IMR-90 (cell line): Measurements from ENCODE around the gene KIF16B. TPM values are rescaled to one million over a fixed set of nuclear protein-coding genes. Genes with fewer than 3 reads are reported as not detected.

Experiments
- ATAC-seq: fragments of 200-7000 bp; cut with Tn5 transposase; 2 replicates; pipeline ENCODE4 v1.9.1; 2020; ENCODE audit warnings: low read depth, mild to moderate bottlenecking, moderate library complexity
- BruUV-seq: library from RNA; stranded (reverse); fragments of 400-500 nt; replicated peaks from 2 replicates; lab custom pipeline; 2021; lab: Mats Ljungman, UMichigan
- CTCF ChIA-PET: fragments of 300-600 bp; formaldehyde crosslinking; extraction: SDS; loops from one replicate; lab custom pipeline; 2021; ENCODE audit warnings: antibody characterized with exemption; lab: Yijun Ruan, JAX
- POLR2A ChIA-PET: fragments of 300-600 bp; sonication (Branson Sonifier 250); formaldehyde crosslinking; loops from one replicate; lab custom pipeline; 2022; ENCODE audit warnings: antibody characterized with exemption; ENCODE audit not compliant: unreplicated experiment; lab: Charles Lee
- DNase-seq: peaks from one replicate; pipeline ENCODE4 v3.0.0; 2013
- H2AFZ ChIP-seq: replicated peaks from 2 replicates; pipeline ENCODE3; 2013; ENCODE audit warnings: low read length, mild to moderate bottlenecking; ENCODE audit not compliant: poor library complexity
- H2AK5ac ChIP-seq: 2 replicates; pipeline ENCODE4 v1.6.1; 2013; ENCODE audit warnings: low read depth, low read length, inconsistent platforms
- H2AK9ac ChIP-seq: replicated peaks from 2 replicates; pipeline ENCODE3; 2013; ENCODE audit warnings: mild to moderate bottlenecking, low read depth, low read length, moderate library complexity; ENCODE audit not compliant: poor library complexity
- H2BK120ac ChIP-seq: 2 replicates; pipeline ENCODE4 v1.6.1; 2013; ENCODE audit warnings: low read depth, low read length, inconsistent platforms
- H2BK15ac ChIP-seq: 3 replicates; pipeline ENCODE4 v1.6.1; 2013; ENCODE audit warnings: low read depth, low read length, inconsistent platforms
- H2BK20ac ChIP-seq: 2 replicates; pipeline ENCODE4 v1.6.1; 2013; ENCODE audit warnings: low read depth, mild to moderate bottlenecking, inconsistent platforms, low read length, moderate library complexity
- H2BK5ac ChIP-seq: 2 replicates; pipeline ENCODE4 v1.6.1; 2013; ENCODE audit warnings: mild to moderate bottlenecking, low read depth, low read length, inconsistent platforms; ENCODE audit not compliant: poor library complexity, severe bottlenecking
- H3K14ac ChIP-seq: replicated peaks from 2 replicates; pipeline ENCODE4 v1.6.1; 2013; ENCODE audit warnings: low read depth, low read length, inconsistent platforms
- H3K18ac ChIP-seq: 2 replicates; pipeline ENCODE4 v1.6.1; 2013; ENCODE audit warnings: low read depth, low read length, control low read depth
- H3K23ac ChIP-seq: 2 replicates; pipeline ENCODE4 v1.6.1; 2013; ENCODE audit warnings: low read depth, low read length, inconsistent platforms
- H3K27ac ChIP-seq: 2 replicates; pipeline ENCODE4 v1.5.1; 2013; ENCODE audit warnings: mild to moderate bottlenecking, control low read depth, low read length; ENCODE audit not compliant: insufficient read depth
- H3K27me3 ChIP-seq: 2 replicates; pipeline ENCODE4 v1.6.1; 2013; ENCODE audit warnings: low read length; ENCODE audit not compliant: control insufficient read depth, insufficient read depth
- H3K36me3 ChIP-seq: 2 replicates; pipeline ENCODE4 v1.6.1; 2013; ENCODE audit warnings: low read length, mixed read lengths; ENCODE audit not compliant: control insufficient read depth, insufficient read depth
- H3K4ac ChIP-seq: 2 replicates; pipeline ENCODE4 v1.6.1; 2013; ENCODE audit warnings: low read depth, low read length, inconsistent platforms
- H3K4me1 ChIP-seq: 2 replicates; pipeline ENCODE4 v1.6.1; 2013; ENCODE audit warnings: low read length, mixed read lengths; ENCODE audit not compliant: control insufficient read depth, insufficient read depth
- H3K4me2 ChIP-seq: 2 replicates; pipeline ENCODE4 v1.6.1; 2013; ENCODE audit warnings: low read depth, mild to moderate bottlenecking, control low read depth, low read length, moderate library complexity
- H3K4me3 ChIP-seq: 2 replicates; pipeline ENCODE4 v1.5.1; 2013; ENCODE audit warnings: low read depth, mild to moderate bottlenecking, control low read depth, low read length, moderate library complexity; ENCODE audit not compliant: insufficient read depth
- H3K56ac ChIP-seq: 2 replicates; pipeline ENCODE4 v1.6.1; 2013; ENCODE audit warnings: low read length, inconsistent platforms; ENCODE audit not compliant: insufficient read depth; ENCODE audit errors: extremely low read depth
- H3K79me1 ChIP-seq, 2 experiments: 2 replicates each; pipeline ENCODE4 v1.6.1; 2013; ENCODE audit warnings: low read length in 2 of 2, inconsistent platforms in 1 of 2, low read depth in 1 of 2
- H3K9ac ChIP-seq: 2 replicates; pipeline ENCODE4 v1.6.1; 2013; ENCODE audit warnings: low read depth, low read length, control low read depth
- H3K9me1 ChIP-seq: 2 replicates; pipeline ENCODE4 v1.6.1; 2013; ENCODE audit warnings: low read length, inconsistent platforms; ENCODE audit not compliant: insufficient read depth
- H3K9me3 ChIP-seq: 2 replicates; pipeline ENCODE4 v1.6.1; 2013; ENCODE audit warnings: low read length; ENCODE audit not compliant: control insufficient read depth, insufficient read depth
- H4K20me1 ChIP-seq: 2 replicates; pipeline ENCODE4 v1.6.1; 2013; ENCODE audit warnings: low read length, inconsistent platforms; ENCODE audit not compliant: insufficient read depth
- H4K5ac ChIP-seq: 2 replicates; pipeline ENCODE4 v1.6.1; 2013; ENCODE audit warnings: mild to moderate bottlenecking, low read depth, low read length, control low read depth
- H4K8ac ChIP-seq, 2 experiments: 2 replicates each; pipeline ENCODE4 v1.6.1; 2013; ENCODE audit warnings: low read depth in 2 of 2, low read length in 2 of 2, control low read depth in 1 of 2, inconsistent platforms in 1 of 2
- H4K91ac ChIP-seq: 2 replicates; pipeline ENCODE4 v1.6.1; 2013; ENCODE audit warnings: low read depth, low read length, inconsistent platforms; ENCODE audit not compliant: insufficient read depth
- BHLHE40 ChIP-seq: fragments of 150-350 bp; IDR thresholded peaks from 2 replicates; pipeline ENCODE4 v1.6.1; 2016; ENCODE audit warnings: mild to moderate bottlenecking, low read depth, low read length
- CEBPB ChIP-seq: IDR thresholded peaks from 2 replicates; pipeline ENCODE4 v1.6.1; 2012; ENCODE audit warnings: low read depth, low read length, improper control_type of control experiment
- CHD1 ChIP-seq: IDR thresholded peaks from 2 replicates; pipeline ENCODE4 v1.6.1; 2012; ENCODE audit warnings: low read depth, low read length, improper control_type of control experiment
- FOS ChIP-seq: fragments of 150-350 bp; IDR thresholded peaks from 2 replicates; pipeline ENCODE4 v1.6.1; 2016; ENCODE audit warnings: low read depth, low read length
- MAFK ChIP-seq: IDR thresholded peaks from 2 replicates; pipeline ENCODE4 v1.6.1; 2012; ENCODE audit warnings: low read depth, low read length, improper control_type of control experiment
- MAZ ChIP-seq: IDR thresholded peaks from 2 replicates; pipeline ENCODE4 v1.6.1; 2012; ENCODE audit warnings: low read depth, mild to moderate bottlenecking, low read length, improper control_type of control experiment, moderate library complexity, borderline replicate concordance
- MXI1 ChIP-seq: IDR thresholded peaks from 2 replicates; pipeline ENCODE4 v1.6.1; 2012; ENCODE audit warnings: low read depth, mild to moderate bottlenecking, low read length, moderate library complexity, borderline replicate concordance
- NFE2L2 ChIP-seq: fragments of 150-350 bp; IDR thresholded peaks from 2 replicates; pipeline ENCODE4 v1.6.1; 2016; ENCODE audit warnings: low read depth, mild to moderate bottlenecking, low read length
- POLR2A ChIP-seq: IDR thresholded peaks from 2 replicates; pipeline ENCODE4 v1.6.1; 2012; ENCODE audit warnings: mild to moderate bottlenecking, low read depth, low read length
- RAD21 ChIP-seq: IDR thresholded peaks from 2 replicates; pipeline ENCODE4 v1.6.1; 2012; ENCODE audit warnings: low read length, improper control_type of control experiment
- RCOR1 ChIP-seq: IDR thresholded peaks from 2 replicates; pipeline ENCODE4 v1.6.1; 2012; ENCODE audit warnings: mild to moderate bottlenecking, low read length, improper control_type of control experiment; ENCODE audit not compliant: insufficient replicate concordance
- RFX5 ChIP-seq: IDR thresholded peaks from 2 replicates; pipeline ENCODE4 v1.8.0; 2012; ENCODE audit warnings: low read depth, mild to moderate bottlenecking, low read length, moderate library complexity
- SMC3 ChIP-seq: fragments of 150-350 bp; IDR thresholded peaks from 2 replicates; pipeline ENCODE4 v1.6.1; 2016; ENCODE audit warnings: low read depth, mild to moderate bottlenecking, antibody characterized with exemption, low read length, moderate library complexity
- USF2 ChIP-seq: fragments of 150-350 bp; IDR thresholded peaks from 2 replicates; pipeline ENCODE4 v1.6.1; 2017; ENCODE audit warnings: mild to moderate bottlenecking, antibody characterized with exemption, low read length, low read depth
- WGBS, 2 experiments: methylation state at CpG; one replicate each; pipeline versions ENCODE4 v1.1.5 to v1.1.7; 2013; ENCODE audit warnings: missing lambda C conversion rate in 2 of 2; ENCODE audit not compliant: insufficient read length in 1 of 2; ENCODE audit errors: extremely low coverage in 2 of 2; 5-methylcytosine and 5-hydroxymethylcytosine counted together
- dilution Hi-C: fragments of 300-500 bp; cut with HindIII; formaldehyde crosslinking; loops from one replicate; pipeline ENCODE4 v1.14.3; 2018; ENCODE audit warnings: low sequenced_read_pairs; ENCODE audit not compliant: unreplicated experiment
- in situ Hi-C: fragments of 300-500 bp; cut with MboI; formaldehyde crosslinking; loops from 3 replicates; pipeline ENCODE4 v1.14.3; 2019; ENCODE audit warnings: low sequenced_read_pairs, inconsistent platforms, mixed read lengths
- intact Hi-C: fragments of 100-400 bp; cut with micrococcal nuclease; formaldehyde crosslinking; loops from 2 replicates; pipeline ENCODE4 v1.10.0; 2022
- polyA plus RNA-seq, 3 experiments: library from polyadenylated mRNA; depleted of rRNA; stranded (reverse); fragments of >200 nt; gene quantifications; 2 replicates each; pipeline ENCODE4 v1.2.3, GENCODE V29; 2012; ENCODE audit warnings: low replicate concordance in 1 of 3
- total RNA-seq: library from RNA; depleted of rRNA; stranded (reverse); fragments of >200 nt; gene quantifications from 2 replicates; pipeline ENCODE4 v1.2.3, GENCODE V29; 2012
- TF ChIP-seq, protein P1 (sequence below): conservative IDR thresholded peaks from 2 replicates; pipeline ENCODE4 v1.5.1; 2012; ENCODE audit warnings: mild to moderate bottlenecking, low read depth, low read length, improper control_type of control experiment
- TF ChIP-seq, protein P2 (sequence below): fragments of 150-350 bp; IDR thresholded peaks from 2 replicates; pipeline ENCODE4 v1.6.1; 2016; ENCODE audit warnings: low read depth, mild to moderate bottlenecking, low read length, moderate library complexity, borderline replicate concordance

KIF16B gene
- total and polyA plus RNA-seq, 2 of the 4 experiments (the other 2 are of a cell fraction) = 4.7 to 10.0 TPM

DNA sequence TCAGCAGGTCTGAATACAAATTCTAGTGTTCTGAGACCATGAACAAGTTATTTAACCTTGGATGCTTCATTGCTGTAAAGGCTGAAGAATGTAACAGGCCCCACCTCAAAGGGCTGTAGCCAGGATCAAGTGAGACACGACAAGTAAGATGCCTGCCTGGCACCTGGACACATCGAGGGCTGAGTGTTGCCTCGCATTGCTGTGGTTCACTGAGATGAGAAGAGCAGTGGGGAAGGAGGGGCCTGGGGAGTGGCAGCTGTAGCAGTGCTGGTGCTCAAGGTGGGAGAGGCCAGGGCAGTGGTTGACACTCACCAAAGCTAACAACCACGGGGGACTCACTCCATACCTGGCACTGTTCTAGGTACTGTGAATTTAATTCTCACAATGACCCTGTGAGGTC, 187.8 kb downstream of the KIF16B start:
- Histone ChIP-seq H2BK15ac (no peak overlapping the region), H3K56ac (no peak overlapping the region), H3K4ac (no peak overlapping the region), H3K4me1 (no peaks in the 10 kb centered on the region), H3K9me1 (no peaks in the 10 kb centered on the region; the same call in 1 of the 2 replicates), H4K5ac (no peak overlapping the region), H4K91ac (no peak overlapping the region), H3K23ac (no peak overlapping the region), H3K9ac (no peak overlapping the region), H3K27me3 (no peaks in the 10 kb centered on the region), H3K14ac (no peak overlapping the region), H3K36me3 (no peaks in the 10 kb centered on the region), H3K79me1 (no peaks in the 10 kb centered on the region), H2BK5ac (no peak overlapping the region), H2AK9ac (no peak overlapping the region), H2BK120ac (no peak overlapping the region), H3K9me3 (no peaks in the 10 kb centered on the region), H3K18ac (no peak overlapping the region), H2AK5ac (no peak overlapping the region), H3K4me3 (no peak overlapping the region), H2AFZ (no peak overlapping the region), H4K8ac (no peak overlapping the region), H3K27ac (no peak overlapping the region), H4K20me1 (no peaks in the 10 kb centered on the region), H2BK20ac (no peak overlapping the region), H3K4me2 (no peak overlapping the region)
- ChIA-PET CTCF (no interaction called here), POLR2A (no interaction called here)
- ATAC-seq = no peak
- in situ Hi-C loops = no loop called here
- intact Hi-C loops = no loop called here
- no TSS peak for BruUV-seq
- no peak for DNase-seq
- dilution Hi-C loops = no loop called here
- WGBS, 2 experiments = 100% methylated on average over 1 of the region's 4 CpGs; no CpG with 5 or more reads in 1 of the 2 experiments
- TF ChIP-seq USF2 (no peak), MAFK (no peak), MAZ (no peak), BHLHE40 (no peak), CHD1 (no peak), POLR2A (no peak), SMC3 (no peak), MXI1 (no peak), NFE2L2 (no peak), RCOR1 (no peak), CEBPB (no peak), RAD21 (no peak), RFX5 (no peak), FOS (no peak)
- TF ChIP-seq, protein P1, sequence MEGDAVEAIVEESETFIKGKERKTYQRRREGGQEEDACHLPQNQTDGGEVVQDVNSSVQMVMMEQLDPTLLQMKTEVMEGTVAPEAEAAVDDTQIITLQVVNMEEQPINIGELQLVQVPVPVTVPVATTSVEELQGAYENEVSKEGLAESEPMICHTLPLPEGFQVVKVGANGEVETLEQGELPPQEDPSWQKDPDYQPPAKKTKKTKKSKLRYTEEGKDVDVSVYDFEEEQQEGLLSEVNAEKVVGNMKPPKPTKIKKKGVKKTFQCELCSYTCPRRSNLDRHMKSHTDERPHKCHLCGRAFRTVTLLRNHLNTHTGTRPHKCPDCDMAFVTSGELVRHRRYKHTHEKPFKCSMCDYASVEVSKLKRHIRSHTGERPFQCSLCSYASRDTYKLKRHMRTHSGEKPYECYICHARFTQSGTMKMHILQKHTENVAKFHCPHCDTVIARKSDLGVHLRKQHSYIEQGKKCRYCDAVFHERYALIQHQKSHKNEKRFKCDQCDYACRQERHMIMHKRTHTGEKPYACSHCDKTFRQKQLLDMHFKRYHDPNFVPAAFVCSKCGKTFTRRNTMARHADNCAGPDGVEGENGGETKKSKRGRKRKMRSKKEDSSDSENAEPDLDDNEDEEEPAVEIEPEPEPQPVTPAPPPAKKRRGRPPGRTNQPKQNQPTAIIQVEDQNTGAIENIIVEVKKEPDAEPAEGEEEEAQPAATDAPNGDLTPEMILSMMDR = no peak
- TF ChIP-seq, protein P2, sequence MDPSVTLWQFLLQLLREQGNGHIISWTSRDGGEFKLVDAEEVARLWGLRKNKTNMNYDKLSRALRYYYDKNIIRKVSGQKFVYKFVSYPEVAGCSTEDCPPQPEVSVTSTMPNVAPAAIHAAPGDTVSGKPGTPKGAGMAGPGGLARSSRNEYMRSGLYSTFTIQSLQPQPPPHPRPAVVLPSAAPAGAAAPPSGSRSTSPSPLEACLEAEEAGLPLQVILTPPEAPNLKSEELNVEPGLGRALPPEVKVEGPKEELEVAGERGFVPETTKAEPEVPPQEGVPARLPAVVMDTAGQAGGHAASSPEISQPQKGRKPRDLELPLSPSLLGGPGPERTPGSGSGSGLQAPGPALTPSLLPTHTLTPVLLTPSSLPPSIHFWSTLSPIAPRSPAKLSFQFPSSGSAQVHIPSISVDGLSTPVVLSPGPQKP = no peak
